GM19351 (cell line): ENCODE data around the gene NFATC1.

Experiments
- ATAC-seq: cut with Tn5 transposase; IDR thresholded peaks from one replicate; pipeline ENCODE4 v1.9.1; 2021; ENCODE audit warnings: mild to moderate bottlenecking, moderate library complexity; ENCODE audit not compliant: unreplicated experiment

NFATC1 gene

GRCh38 chr18:79402977-79403722, 7.4 kb downstream of the NFATC1 start:
- no peak for ATAC-seq

GRCh38 chr18:79403723-79404566, 8.2 kb downstream of the NFATC1 start:
- no peak for ATAC-seq

- ATAC-seq: no peak
These were observed 8.8 kb downstream of the NFATC1 start for GRCh38 chr18:79404567-79404910.

- no peak for ATAC-seq
These were observed 9.5 kb downstream of the NFATC1 start for GRCh38 chr18:79405019-79405780.

GRCh38 chr18:79405781-79406575, 10.2 kb downstream of the NFATC1 start:
- ATAC-seq: peak; percentile 87

GRCh38 chr18:79406708-79407107, 11.0 kb downstream of the NFATC1 start:
- ATAC-seq: no peak

GRCh38 chr18:79409313-79409712, 13.6 kb downstream of the NFATC1 start:
- no peak for ATAC-seq

- no peak for ATAC-seq
These were observed 14.5 kb downstream of the NFATC1 start for GRCh38 chr18:79410171-79410641.

GRCh38 chr18:79410731-79411613, 15.2 kb downstream of the NFATC1 start:
- no peak for ATAC-seq

- ATAC-seq: no peak
These were observed 16.1 kb downstream of the NFATC1 start for GRCh38 chr18:79411614-79412526.

- no peak for ATAC-seq
These were observed 17.3 kb downstream of the NFATC1 start for GRCh38 chr18:79413025-79413424.

GRCh38 chr18:79413426-79413825, 17.7 kb downstream of the NFATC1 start:
- no peak for ATAC-seq

GRCh38 chr18:79413901-79414300, 18.2 kb downstream of the NFATC1 start:
- no peak for ATAC-seq

- ATAC-seq: no peak
These were observed 20.4 kb downstream of the NFATC1 start for GRCh38 chr18:79416022-79416676.

GRCh38 chr18:79416677-79417052, 20.9 kb downstream of the NFATC1 start:
- ATAC-seq: no peak

GRCh38 chr18:79418236-79418635, 22.5 kb downstream of the NFATC1 start:
- no peak for ATAC-seq

- no peak for ATAC-seq
These were observed 22.9 kb downstream of the NFATC1 start for GRCh38 chr18:79418642-79419041.
